Measurements from ENCODE around the gene CYP19A1.

CYP19A1 gene

DNA sequence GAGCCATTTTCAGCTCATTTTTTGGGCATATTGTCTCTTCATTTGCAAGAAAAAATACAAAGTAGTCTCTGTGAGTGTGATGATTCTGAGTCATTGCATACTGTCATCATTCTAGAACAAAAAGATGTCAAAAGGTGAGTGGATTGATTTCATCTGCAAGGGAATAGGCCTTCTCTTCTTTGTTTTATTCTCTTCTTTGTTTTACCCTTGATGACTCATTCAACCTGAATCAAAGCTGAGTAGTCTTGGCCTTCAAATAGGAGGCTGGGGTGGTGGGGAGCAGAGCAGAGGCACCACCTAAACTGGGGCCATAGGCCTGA lies 25.4 kb downstream of the CYP19A1 start:
- H3K4me3 ChIP-seq (ENCODE audit: low read depth, low read length, poor library complexity, severe bottlenecking): no peak overlapping the region
- TF ChIP-seq, protein P1, sequence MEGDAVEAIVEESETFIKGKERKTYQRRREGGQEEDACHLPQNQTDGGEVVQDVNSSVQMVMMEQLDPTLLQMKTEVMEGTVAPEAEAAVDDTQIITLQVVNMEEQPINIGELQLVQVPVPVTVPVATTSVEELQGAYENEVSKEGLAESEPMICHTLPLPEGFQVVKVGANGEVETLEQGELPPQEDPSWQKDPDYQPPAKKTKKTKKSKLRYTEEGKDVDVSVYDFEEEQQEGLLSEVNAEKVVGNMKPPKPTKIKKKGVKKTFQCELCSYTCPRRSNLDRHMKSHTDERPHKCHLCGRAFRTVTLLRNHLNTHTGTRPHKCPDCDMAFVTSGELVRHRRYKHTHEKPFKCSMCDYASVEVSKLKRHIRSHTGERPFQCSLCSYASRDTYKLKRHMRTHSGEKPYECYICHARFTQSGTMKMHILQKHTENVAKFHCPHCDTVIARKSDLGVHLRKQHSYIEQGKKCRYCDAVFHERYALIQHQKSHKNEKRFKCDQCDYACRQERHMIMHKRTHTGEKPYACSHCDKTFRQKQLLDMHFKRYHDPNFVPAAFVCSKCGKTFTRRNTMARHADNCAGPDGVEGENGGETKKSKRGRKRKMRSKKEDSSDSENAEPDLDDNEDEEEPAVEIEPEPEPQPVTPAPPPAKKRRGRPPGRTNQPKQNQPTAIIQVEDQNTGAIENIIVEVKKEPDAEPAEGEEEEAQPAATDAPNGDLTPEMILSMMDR (IDR thresholded peaks at IDR 0.05; ENCODE audit: low read length): no peak
- no peak for TF ChIP-seq EZH2 (IDR thresholded peaks at IDR 0.05; ENCODE audit: borderline replicate concordance, low read length)
- H3K9me2 ChIP-seq (ENCODE audit: low read depth, low read length): no peaks in the 10 kb centered on the region
- H3K27me3 ChIP-seq (ENCODE audit: insufficient read depth, low read length): no peaks in the 10 kb centered on the region
- no peak overlapping the region for H2AFZ ChIP-seq (ENCODE audit: low read length)
- H3K9me3 ChIP-seq (ENCODE audit: low read length): no peaks in the 10 kb centered on the region
- H3F3A ChIP-seq (ENCODE audit: insufficient read depth, low read length): no peaks in the 10 kb centered on the region
- H3K4me2 ChIP-seq (ENCODE audit: low read length): no peak overlapping the region
- H3K27ac ChIP-seq (ENCODE audit: low read depth, low read length, poor library complexity, severe bottlenecking): no peak overlapping the region
- no peaks in the 10 kb centered on the region for H4K20me1 ChIP-seq (ENCODE audit: insufficient read depth, low read length)
- no peaks in the 10 kb centered on the region for H3K79me2 ChIP-seq (ENCODE audit: insufficient read depth, low read length)
- no peaks in the 10 kb centered on the region for H3K4me1 ChIP-seq (ENCODE audit: insufficient read depth, low read length, severe bottlenecking)
- H3K36me3 ChIP-seq (ENCODE audit: insufficient read depth, low read length): no peaks in the 10 kb centered on the region
- H3K9ac ChIP-seq (ENCODE audit: low read length): no peak overlapping the region

- Histone ChIP-seq H3K9me2 (ENCODE audit: low read depth, low read length) (no peaks in the 10 kb centered on the region), H3F3A (ENCODE audit: insufficient read depth, low read length) (no peaks in the 10 kb centered on the region), H2AFZ (ENCODE audit: low read length) (no peak overlapping the region), H3K79me2 (ENCODE audit: insufficient read depth, low read length) (no peaks in the 10 kb centered on the region), H3K4me3 (ENCODE audit: low read depth, low read length, poor library complexity, severe bottlenecking) (no peak overlapping the region), H4K20me1 (ENCODE audit: insufficient read depth, low read length) (no peaks in the 10 kb centered on the region), H3K4me2 (ENCODE audit: low read length) (no peak overlapping the region), H3K9me3 (ENCODE audit: low read length) (no peaks in the 10 kb centered on the region), H3K4me1 (ENCODE audit: insufficient read depth, low read length, severe bottlenecking) (no peaks in the 10 kb centered on the region), H3K36me3 (ENCODE audit: insufficient read depth, low read length) (no peaks in the 10 kb centered on the region), H3K27me3 (ENCODE audit: insufficient read depth, low read length) (no peaks in the 10 kb centered on the region), H3K9ac (ENCODE audit: low read length) (no peak overlapping the region), H3K27ac (ENCODE audit: low read depth, low read length, poor library complexity, severe bottlenecking) (no peak overlapping the region)
- TF ChIP-seq, protein P1 (IDR thresholded peaks at IDR 0.05; ENCODE audit: low read length): no peak
- no peak for TF ChIP-seq EZH2 (IDR thresholded peaks at IDR 0.05; ENCODE audit: borderline replicate concordance, low read length)
Measured at GRCh38 chr15:51312166-51313073, 26.0 kb downstream of the CYP19A1 start.

- no peaks in the 10 kb centered on the region for H3F3A ChIP-seq (ENCODE audit: insufficient read depth, low read length)
- no peak overlapping the region for H3K9ac ChIP-seq (ENCODE audit: low read length)
- TF ChIP-seq, protein P1 (IDR thresholded peaks at IDR 0.05; ENCODE audit: low read length): no peak
- no peak for TF ChIP-seq EZH2 (IDR thresholded peaks at IDR 0.05; ENCODE audit: borderline replicate concordance, low read length)
- no peak overlapping the region for H3K27ac ChIP-seq (ENCODE audit: low read depth, low read length, poor library complexity, severe bottlenecking)
- H3K9me2 ChIP-seq (ENCODE audit: low read depth, low read length): no peaks in the 10 kb centered on the region
- no peaks in the 10 kb centered on the region for H3K36me3 ChIP-seq (ENCODE audit: insufficient read depth, low read length)
- no peak overlapping the region for H3K4me2 ChIP-seq (ENCODE audit: low read length)
- no peak overlapping the region for H3K4me3 ChIP-seq (ENCODE audit: low read depth, low read length, poor library complexity, severe bottlenecking)
- no peak overlapping the region for H2AFZ ChIP-seq (ENCODE audit: low read length)
- no peaks in the 10 kb centered on the region for H3K79me2 ChIP-seq (ENCODE audit: insufficient read depth, low read length)
- no peaks in the 10 kb centered on the region for H3K9me3 ChIP-seq (ENCODE audit: low read length)
- H3K4me1 ChIP-seq (ENCODE audit: insufficient read depth, low read length, severe bottlenecking): no peaks in the 10 kb centered on the region
- H3K27me3 ChIP-seq (ENCODE audit: insufficient read depth, low read length): no peaks in the 10 kb centered on the region
- no peaks in the 10 kb centered on the region for H4K20me1 ChIP-seq (ENCODE audit: insufficient read depth, low read length)
Measured at GRCh38 chr15:51311510-51311909, 26.9 kb downstream of the CYP19A1 start.

All from OCI-LY1 (cell line).